Parathyroid adenoma (tissue), 2 donors: Measurements from ENCODE around the gene TOR1B.

Experiments used
- H2AFZ ChIP-seq: fragments of 300-600 bp; sonication (generic); one replicate; pipeline ENCODE4 v1.7.0; 2017; ENCODE audit warnings: antibody characterized with exemption, mild to moderate bottlenecking
- H3K27ac ChIP-seq: fragments of 300-600 bp; sonication (generic); one replicate; pipeline ENCODE4 v1.7.0; 2017
- H3K27me3 ChIP-seq: fragments of 300-600 bp; sonication (generic); one replicate; pipeline ENCODE4 v1.7.0; 2017; ENCODE audit warnings: low read length; ENCODE audit not compliant: control insufficient read depth, insufficient read depth
- H3K36me3 ChIP-seq: fragments of 300-600 bp; sonication (generic); one replicate; pipeline ENCODE4 v1.7.0; 2017; ENCODE audit warnings: low read length; ENCODE audit not compliant: control insufficient read depth, insufficient read depth
- H3K4me1 ChIP-seq: fragments of 300-600 bp; sonication (generic); one replicate; pipeline ENCODE4 v1.7.0; 2017; ENCODE audit warnings: control low read depth
- H3K4me2 ChIP-seq: fragments of 300-600 bp; sonication (generic); one replicate; pipeline ENCODE4 v1.7.0; 2017; ENCODE audit warnings: low read length
- H3K4me3 ChIP-seq: fragments of 300-600 bp; sonication (generic); one replicate; pipeline ENCODE4 v1.7.0; 2017; ENCODE audit warnings: low read depth, low read length
- H3K79me2 ChIP-seq: fragments of 300-600 bp; sonication (generic); one replicate; pipeline ENCODE4 v1.7.0; 2017; ENCODE audit warnings: control low read depth
- H3K9ac ChIP-seq: fragments of 300-600 bp; sonication (generic); one replicate; pipeline ENCODE4 v1.7.0; 2017; ENCODE audit warnings: mild to moderate bottlenecking
- H3K9me3 ChIP-seq: fragments of 300-600 bp; sonication (generic); one replicate; pipeline ENCODE4 v1.7.0; 2017; ENCODE audit warnings: low read length; ENCODE audit not compliant: control insufficient read depth
- CTCF ChIP-seq: fragments of 300-600 bp; sonication (generic); IDR thresholded peaks from one replicate; pipeline ENCODE4 v1.7.0; 2017; ENCODE audit warnings: antibody characterized with exemption, mild to moderate bottlenecking
- donor health status: primary hyperparathyroidism.

Gene TOR1B

GRCh38 chr9:129850821-129851550 is 48.0 kb downstream of the TOR1B start:
- no peaks in the 10 kb centered on the region for H3K9me3 ChIP-seq
- no peak overlapping the region for H3K27ac ChIP-seq
- no peaks in the 10 kb centered on the region for H3K4me1 ChIP-seq
- no peaks in the 10 kb centered on the region for H3K79me2 ChIP-seq
- H3K4me2 ChIP-seq, result no peak overlapping the region
- H3K9ac ChIP-seq, result no peak overlapping the region
- H2AFZ ChIP-seq, result no peak overlapping the region
- H3K36me3 ChIP-seq, result no peaks in the 10 kb centered on the region
- no peaks in the 10 kb centered on the region for H3K27me3 ChIP-seq
- H3K4me3 ChIP-seq, result no peak overlapping the region
- no peak for TF ChIP-seq CTCF

GRCh38 chr9:129851821-129852220 is 48.8 kb downstream of the TOR1B start:
- Histone ChIP-seq H2AFZ (no peak overlapping the region), H3K79me2 (no peaks in the 10 kb centered on the region), H3K4me1 (no peaks in the 10 kb centered on the region), H3K4me2 (no peak overlapping the region), H3K9me3 (no peaks in the 10 kb centered on the region), H3K27me3 (no peaks in the 10 kb centered on the region), H3K36me3 (no peaks in the 10 kb centered on the region), H3K27ac (no peak overlapping the region), H3K9ac (no peak overlapping the region), H3K4me3 (no peak overlapping the region)
- no peak for TF ChIP-seq CTCF

GRCh38 chr9:129852579-129852978 is 49.6 kb downstream of the TOR1B start:
- Histone ChIP-seq H3K27ac (no peak overlapping the region), H3K4me2 (no peak overlapping the region), H3K4me1 (no peaks in the 10 kb centered on the region), H3K9me3 (no peaks in the 10 kb centered on the region), H3K9ac (no peak overlapping the region), H3K27me3 (no peaks in the 10 kb centered on the region), H3K4me3 (no peak overlapping the region), H3K36me3 (no peaks in the 10 kb centered on the region), H2AFZ (no peak overlapping the region), H3K79me2 (no peaks in the 10 kb centered on the region)
- TF ChIP-seq CTCF, result no peak

GRCh38 chr9:129853614-129854013 is 50.6 kb downstream of the TOR1B start:
- no peak overlapping the region for H3K9ac ChIP-seq
- H3K4me1 ChIP-seq, result no peaks in the 10 kb centered on the region
- H3K27ac ChIP-seq, result no peak overlapping the region
- no peaks in the 10 kb centered on the region for H3K36me3 ChIP-seq
- no peak overlapping the region for H3K4me2 ChIP-seq
- no peaks in the 10 kb centered on the region for H3K27me3 ChIP-seq
- no peak for TF ChIP-seq CTCF
- no peaks in the 10 kb centered on the region for H3K79me2 ChIP-seq
- no peaks in the 10 kb centered on the region for H3K9me3 ChIP-seq
- no peak overlapping the region for H2AFZ ChIP-seq
- no peak overlapping the region for H3K4me3 ChIP-seq

- no peaks in the 10 kb centered on the region for H3K36me3 ChIP-seq
Observed at GRCh38 chr9:129854588-129855110, 51.7 kb downstream of the TOR1B start.

More at GRCh38 chr9:129854588-129855110, 51.7 kb downstream of the TOR1B start:
- Histone ChIP-seq H3K27ac (no peak overlapping the region), H3K79me2 (no peaks in the 10 kb centered on the region), H3K4me3 (no peak overlapping the region), H3K27me3 (no peaks in the 10 kb centered on the region), H2AFZ (no peak overlapping the region), H3K4me1 (no peaks in the 10 kb centered on the region), H3K9ac (no peak overlapping the region), H3K4me2 (no peak overlapping the region), H3K9me3 (no peaks in the 10 kb centered on the region)
- no peak for TF ChIP-seq CTCF
